IPS-20b (cell line): ENCODE results near the gene DAP.
"Not testable (repeated sequence)": the region's sequence is repeated elsewhere in the genome, so short reads cannot be mapped to it uniquely, and the experiment has no call there.

ENCODE experiments used
- H3K27ac ChIP-seq: one replicate; pipeline ENCODE4 v1.5.1; 2013; ENCODE audit warnings: low read length
- H3K27me3 ChIP-seq: 2 replicates; pipeline ENCODE4 v1.6.1; 2013; ENCODE audit warnings: mild to moderate bottlenecking, low read length, inconsistent platforms; ENCODE audit not compliant: insufficient read depth
- H3K36me3 ChIP-seq: 2 replicates; pipeline ENCODE4 v1.6.1; 2013; ENCODE audit warnings: low read depth, mild to moderate bottlenecking, inconsistent platforms, low read length, moderate library complexity; ENCODE audit not compliant: insufficient read depth
- H3K4me1 ChIP-seq: 2 replicates; pipeline ENCODE4 v1.6.1; 2013; ENCODE audit warnings: mild to moderate bottlenecking, control low read depth, inconsistent platforms, low read length, moderate library complexity; ENCODE audit not compliant: insufficient read depth
- H3K4me3 ChIP-seq: 2 replicates; pipeline ENCODE4 v1.5.1; 2013; ENCODE audit warnings: mild to moderate bottlenecking, low read length, inconsistent platforms
- H3K9ac ChIP-seq: 2 replicates; pipeline ENCODE4 v1.6.1; 2013; ENCODE audit warnings: low read depth, mild to moderate bottlenecking, inconsistent platforms, low read length, moderate library complexity
- H3K9me3 ChIP-seq: 2 replicates; pipeline ENCODE4 v1.6.1; 2013; ENCODE audit warnings: mild to moderate bottlenecking, low read depth, low read length, inconsistent platforms; ENCODE audit not compliant: insufficient read depth

The DAP gene

DNA sequence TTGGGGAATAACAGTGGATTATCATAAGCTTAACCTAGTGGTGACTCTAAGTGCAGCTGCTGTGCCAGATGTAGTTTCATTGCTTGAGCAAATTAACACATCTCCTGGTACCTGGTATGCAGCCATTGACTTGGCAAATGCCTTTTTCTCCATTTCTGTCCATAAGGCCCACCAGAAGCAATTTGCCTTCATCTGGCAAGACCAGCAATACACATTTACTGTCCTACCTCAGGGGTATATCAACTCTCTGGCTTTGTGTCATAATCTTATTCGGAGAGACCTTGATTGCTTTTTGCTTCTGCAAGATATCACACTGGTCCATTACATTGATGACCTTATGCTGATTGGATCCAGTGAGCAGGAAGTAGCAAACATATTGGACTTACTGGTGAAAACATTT is 42.4 kb downstream of the DAP start:
- H3K9me3 ChIP-seq, H3K27ac ChIP-seq, H3K4me1 ChIP-seq, H3K27me3 ChIP-seq, H3K9ac ChIP-seq, H3K4me3 ChIP-seq, H3K36me3 ChIP-seq: not testable (repeated sequence)

- H3K27ac ChIP-seq, H3K36me3 ChIP-seq, H3K9ac ChIP-seq, H3K4me3 ChIP-seq, H3K27me3 ChIP-seq, H3K9me3 ChIP-seq, H3K4me1 ChIP-seq: not testable (repeated sequence)
These were observed 44.2 kb downstream of the DAP start for GRCh38 chr5:10716825-10717224.

DNA sequence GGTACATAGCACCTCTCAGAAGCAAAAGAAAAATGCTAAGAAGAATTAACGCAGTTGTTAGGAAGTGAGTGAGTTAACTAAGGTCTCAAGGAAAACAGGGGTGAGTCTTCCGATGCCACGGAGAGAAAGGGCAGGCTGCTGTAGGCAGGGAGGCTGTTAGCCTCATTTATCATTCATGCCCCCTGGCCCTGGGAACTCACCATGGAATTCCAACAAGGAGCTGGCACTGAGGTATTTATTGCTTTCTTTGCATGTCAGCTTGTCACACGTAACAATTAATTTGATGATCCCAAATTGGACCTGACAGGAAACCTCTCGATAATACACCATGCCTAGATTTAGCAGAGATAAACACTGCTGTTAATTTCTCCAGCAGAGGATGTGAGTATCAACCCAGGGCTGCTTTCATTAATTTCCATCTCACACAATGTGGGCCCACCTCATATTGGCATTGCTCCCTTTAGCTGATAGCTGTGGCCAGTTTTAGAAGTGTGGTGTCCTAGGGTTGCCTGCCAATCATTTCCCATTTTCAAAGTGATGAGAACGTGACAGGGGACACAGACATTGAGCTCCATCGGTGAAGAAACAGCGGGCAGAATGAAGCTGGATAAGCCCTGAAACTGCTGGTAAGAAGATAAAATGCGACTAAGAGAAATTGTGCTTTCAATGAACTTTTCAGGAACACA is 45.3 kb downstream of the DAP start:
- 0 out of 2 replicates have a peak, but pooled peaks cover 4% of the 10 kb centered on the region for H3K36me3 ChIP-seq

GRCh38 chr5:10712574-10713366 is 48.3 kb downstream of the DAP start:
- Histone ChIP-seq H3K27ac (no peak overlapping the region), H3K27me3 (no peaks in the 10 kb centered on the region), H3K4me1 (peaks cover 3% of the 10 kb centered on the region; the same call in 1 of the 2 replicates), H3K9me3 (no peaks in the 10 kb centered on the region), H3K36me3 (no peaks in the 10 kb centered on the region), H3K4me3 (no peak overlapping the region), H3K9ac (no peak overlapping the region)

More for the DNA sequence above, 45.3 kb downstream of the DAP start:
- Histone ChIP-seq H3K27me3 (no peaks in the 10 kb centered on the region), H3K4me3 (no peak overlapping the region), H3K27ac (no peak overlapping the region), H3K9ac (no peak overlapping the region), H3K4me1 (no peaks in the 10 kb centered on the region), H3K9me3 (no peaks in the 10 kb centered on the region)

DNA sequence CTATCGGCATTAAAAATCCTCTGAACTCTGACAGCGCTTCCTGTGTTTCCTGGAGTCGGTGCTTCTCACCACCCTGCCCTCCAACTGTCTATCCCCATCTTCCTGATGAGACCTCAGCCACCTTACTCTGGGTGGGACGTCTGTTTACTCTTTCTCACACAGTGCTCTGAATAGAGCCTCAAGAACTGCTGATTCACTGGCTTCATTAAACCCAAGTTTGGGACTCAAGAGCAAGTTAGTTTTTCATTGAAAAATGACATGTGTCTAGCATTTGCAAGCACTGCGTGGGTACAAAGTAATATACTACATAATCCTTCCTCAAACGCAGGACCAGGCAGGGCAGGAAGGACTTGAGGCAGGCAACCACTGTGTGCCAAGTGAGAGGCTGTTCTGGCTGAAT is 49.5 kb downstream of the DAP start:
- Histone ChIP-seq H3K27ac (no peak overlapping the region), H3K4me1 (peaks cover 3% of the 10 kb centered on the region; the same call in 1 of the 2 replicates), H3K4me3 (no peak overlapping the region), H3K9me3 (no peaks in the 10 kb centered on the region), H3K9ac (no peak overlapping the region), H3K36me3 (no peaks in the 10 kb centered on the region), H3K27me3 (no peaks in the 10 kb centered on the region)

GRCh38 chr5:10710513-10711128 is 50.4 kb downstream of the DAP start:
- H3K4me1 ChIP-seq: peaks cover 8% of the 10 kb centered on the region
- no peak overlapping the region for H3K4me3 ChIP-seq
- no peaks in the 10 kb centered on the region for H3K27me3 ChIP-seq
- H3K9ac ChIP-seq: no peak overlapping the region
- no peak overlapping the region for H3K27ac ChIP-seq
- H3K36me3 ChIP-seq: no peaks in the 10 kb centered on the region
- no peaks in the 10 kb centered on the region for H3K9me3 ChIP-seq

- no peaks in the 10 kb centered on the region for H3K36me3 ChIP-seq
- no peaks in the 10 kb centered on the region for H3K9me3 ChIP-seq
- H3K9ac ChIP-seq: no peak overlapping the region
- peaks cover 14% of the 10 kb centered on the region for H3K4me1 ChIP-seq
- no peak overlapping the region for H3K4me3 ChIP-seq
- no peaks in the 10 kb centered on the region for H3K27me3 ChIP-seq
- no peak overlapping the region for H3K27ac ChIP-seq
These were observed 51.1 kb downstream of the DAP start for GRCh38 chr5:10709933-10710332.

- Histone ChIP-seq H3K9ac (no peak overlapping the region), H3K36me3 (no peaks in the 10 kb centered on the region), H3K4me1 (peaks cover 14% of the 10 kb centered on the region), H3K27ac (no peak overlapping the region), H3K27me3 (no peaks in the 10 kb centered on the region), H3K9me3 (no peaks in the 10 kb centered on the region), H3K4me3 (no peak overlapping the region)
These were observed 51.6 kb downstream of the DAP start for GRCh38 chr5:10709409-10709808.

- peaks cover 14% of the 10 kb centered on the region for H3K4me1 ChIP-seq
These were observed 52.7 kb downstream of the DAP start for GRCh38 chr5:10708189-10708944.

GRCh38 chr5:10707198-10708142 is 53.6 kb downstream of the DAP start:
- Histone ChIP-seq H3K4me1 (peaks cover 14% of the 10 kb centered on the region), H3K9ac (no peak overlapping the region)

More at GRCh38 chr5:10708189-10708944, 52.7 kb downstream of the DAP start:
- Histone ChIP-seq H3K27me3 (no peaks in the 10 kb centered on the region), H3K9me3 (no peaks in the 10 kb centered on the region), H3K27ac (no peak overlapping the region), H3K36me3 (no peaks in the 10 kb centered on the region), H3K9ac (no peak overlapping the region), H3K4me3 (no peak overlapping the region)

GRCh38 chr5:10706326-10706725 is 54.7 kb downstream of the DAP start:
- H3K4me3 ChIP-seq: no peak overlapping the region
- H3K4me1 ChIP-seq: peaks cover 14% of the 10 kb centered on the region
- H3K27ac ChIP-seq: no peak overlapping the region
- H3K9ac ChIP-seq: no peak overlapping the region
- H3K36me3 ChIP-seq: no peaks in the 10 kb centered on the region
- H3K27me3 ChIP-seq: no peaks in the 10 kb centered on the region
- no peaks in the 10 kb centered on the region for H3K9me3 ChIP-seq

More at GRCh38 chr5:10707198-10708142, 53.6 kb downstream of the DAP start:
- H3K27me3 ChIP-seq: no peaks in the 10 kb centered on the region
- H3K36me3 ChIP-seq: no peaks in the 10 kb centered on the region
- H3K9me3 ChIP-seq: no peaks in the 10 kb centered on the region
- no peak overlapping the region for H3K4me3 ChIP-seq
- no peak overlapping the region for H3K27ac ChIP-seq
